ENCODE measurements around the gene USHBP1.

USHBP1 gene

DNA sequence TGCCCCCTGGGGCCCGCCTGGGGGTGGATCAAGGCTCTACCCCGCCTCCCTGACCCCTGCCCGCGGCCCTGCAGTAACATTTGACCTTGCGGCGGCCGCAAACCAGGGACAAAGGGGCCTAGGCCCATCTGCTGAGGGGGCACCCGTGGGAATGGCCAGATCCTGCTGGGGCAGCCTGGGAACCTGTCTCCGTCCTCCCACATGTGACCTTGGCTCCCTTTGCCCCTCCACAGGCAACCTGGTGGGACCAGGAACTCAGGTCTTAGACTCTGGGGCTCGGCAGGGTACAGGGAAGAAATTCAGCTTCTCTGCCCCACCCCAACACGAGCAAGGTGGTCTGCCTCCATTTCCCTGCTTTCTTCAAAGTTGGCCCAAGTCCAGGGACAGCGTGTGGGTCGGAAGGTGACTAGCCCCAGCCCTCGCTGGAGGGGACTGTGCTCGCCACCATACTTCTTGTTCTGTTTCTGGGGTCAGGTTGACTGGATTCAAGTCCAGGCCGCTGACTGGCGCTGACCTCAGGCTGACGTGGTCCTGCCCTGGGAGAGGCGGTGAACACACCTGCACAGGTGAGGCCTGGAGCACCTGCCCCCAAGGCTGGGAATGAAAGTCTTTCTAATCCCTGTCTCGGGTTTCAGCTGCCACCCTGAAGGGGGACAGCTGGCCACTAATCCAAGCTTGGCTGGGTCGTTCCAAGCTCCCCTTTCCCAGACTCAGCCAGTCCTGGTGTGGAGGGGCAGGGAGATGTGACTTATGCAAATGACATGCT, 16.4 kb downstream of the USHBP1 start:
- TF ChIP-seq POLR2AphosphoS5 (IDR thresholded peaks at IDR 0.05; ENCODE audit: borderline replicate concordance, low read depth, low read length) (no peak), EZH2 (IDR thresholded peaks at IDR 0.05) (no peak), FOXP2 (optimal IDR thresholded peaks at IDR 0.05; ENCODE audit: control extremely low read depth, extremely low read length, insufficient read depth) (no peak)
- H3K9ac ChIP-seq (ENCODE audit: insufficient read length), result no peak overlapping the region

DNA sequence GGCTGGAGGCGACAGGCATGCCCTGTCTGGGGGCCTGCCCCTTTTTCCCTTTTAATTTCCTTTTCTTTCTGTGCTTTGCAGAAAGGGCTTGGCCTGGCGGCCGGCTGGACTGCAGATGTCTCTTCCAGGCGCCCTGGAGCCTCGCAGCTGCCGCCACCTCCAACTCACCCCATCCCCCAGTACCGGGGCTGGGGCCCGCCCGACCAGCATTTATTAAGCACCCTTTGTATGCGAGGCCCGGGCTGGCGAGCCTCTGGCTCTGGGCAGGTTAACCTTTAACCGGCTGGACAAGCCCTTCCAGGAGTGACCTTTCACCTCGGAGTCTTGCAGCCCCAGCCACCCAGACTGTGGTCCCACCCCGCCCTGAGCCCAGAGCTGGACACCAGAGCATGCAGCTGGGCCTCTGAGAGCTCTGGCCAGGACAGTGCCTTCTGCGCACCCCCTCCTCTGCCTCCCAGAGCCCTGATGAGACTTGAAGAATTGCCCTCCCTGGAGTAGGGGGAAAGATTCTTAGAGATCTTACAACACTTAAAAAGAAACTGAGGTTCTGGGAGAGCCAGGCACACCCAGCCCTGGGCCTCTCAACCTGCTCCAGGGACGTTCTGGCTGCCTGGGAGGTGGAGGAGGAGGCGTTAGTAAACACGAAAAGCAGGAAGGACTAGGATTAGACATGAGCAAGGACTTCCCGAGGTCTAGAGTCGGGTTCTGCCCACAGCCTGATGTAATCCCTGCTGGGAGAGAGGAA, 17.7 kb downstream of the USHBP1 start:
- no peaks in the 10 kb centered on the region for H3K36me3 ChIP-seq (ENCODE audit: insufficient read depth, low read length)
- no peak overlapping the region for H3K27ac ChIP-seq
- no peak for DNase-seq (ENCODE audit: low read depth, low spot score)
- H3K9me3 ChIP-seq (ENCODE audit: low read depth, low read length), result no peaks in the 10 kb centered on the region
- H3K9ac ChIP-seq (ENCODE audit: insufficient read length), result peak overlapping the region; percentile 71
- TF ChIP-seq EZH2 (IDR thresholded peaks at IDR 0.05), result no peak
- no peak for TF ChIP-seq POLR2AphosphoS5 (IDR thresholded peaks at IDR 0.05; ENCODE audit: borderline replicate concordance, low read depth, low read length)
- no peak for TF ChIP-seq FOXP2 (optimal IDR thresholded peaks at IDR 0.05; ENCODE audit: control extremely low read depth, extremely low read length, insufficient read depth)
- peak overlapping the region; percentile 81 for H3K4me3 ChIP-seq

More for the DNA sequence above, 16.4 kb downstream of the USHBP1 start:
- Histone ChIP-seq H3K4me3 (no peak overlapping the region), H3K9me3 (ENCODE audit: low read depth, low read length) (no peaks in the 10 kb centered on the region), H3K36me3 (ENCODE audit: insufficient read depth, low read length) (no peaks in the 10 kb centered on the region), H3K27ac (no peak overlapping the region)
- no peak for DNase-seq (ENCODE audit: low read depth, low spot score)

DNA sequence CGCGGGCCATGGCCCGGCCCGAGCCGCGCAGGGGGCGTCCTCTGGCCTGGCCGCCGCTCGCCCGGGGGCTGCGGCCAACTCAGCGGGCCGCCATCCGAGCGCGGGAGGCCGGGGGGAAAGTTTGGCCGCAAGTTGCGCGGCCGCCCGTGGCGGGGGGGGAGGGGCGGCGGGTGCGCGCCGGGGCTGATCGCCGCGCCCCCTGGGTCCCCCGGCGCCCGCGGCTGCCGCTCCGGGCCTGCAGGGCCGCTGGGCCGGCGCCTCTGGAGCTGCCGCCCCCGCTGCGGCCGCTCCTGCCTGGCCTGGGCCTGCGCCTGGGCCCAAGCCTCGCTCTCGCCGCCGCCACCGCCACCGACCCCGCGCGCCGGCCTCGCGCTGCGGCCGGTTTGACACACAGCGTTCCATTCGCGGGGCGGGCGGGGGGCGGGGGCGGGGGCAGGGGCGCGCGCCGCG, 19.0 kb downstream of the USHBP1 start, which contains the start of gene NR2F6:
TSS of gene NR2F6 (minus strand) at position 385 of the 450 bp plus-strand sequence. CDS start 699 bp downstream, outside the sequence.
- no peak for TF ChIP-seq FOXP2 (optimal IDR thresholded peaks at IDR 0.05; ENCODE audit: control extremely low read depth, extremely low read length, insufficient read depth)
- no peak for TF ChIP-seq POLR2AphosphoS5 (IDR thresholded peaks at IDR 0.05; ENCODE audit: borderline replicate concordance, low read depth, low read length)
- no peak for TF ChIP-seq EZH2 (IDR thresholded peaks at IDR 0.05)
- peak within 1 kb of the TSS; percentile 71 for H3K9ac ChIP-seq (ENCODE audit: insufficient read length)
- DNase-seq (ENCODE audit: low read depth, low spot score), result no peak
- H3K36me3 ChIP-seq (ENCODE audit: insufficient read depth, low read length), result no peaks in the 10 kb centered on the region
- H3K4me3 ChIP-seq, result peak within 1 kb of the TSS; percentile 81
- H3K9me3 ChIP-seq (ENCODE audit: low read depth, low read length), result no peaks in the 10 kb centered on the region
- peak within 1 kb of the TSS; percentile 50; the same call in 1 of the 2 replicates for H3K27ac ChIP-seq

DNA sequence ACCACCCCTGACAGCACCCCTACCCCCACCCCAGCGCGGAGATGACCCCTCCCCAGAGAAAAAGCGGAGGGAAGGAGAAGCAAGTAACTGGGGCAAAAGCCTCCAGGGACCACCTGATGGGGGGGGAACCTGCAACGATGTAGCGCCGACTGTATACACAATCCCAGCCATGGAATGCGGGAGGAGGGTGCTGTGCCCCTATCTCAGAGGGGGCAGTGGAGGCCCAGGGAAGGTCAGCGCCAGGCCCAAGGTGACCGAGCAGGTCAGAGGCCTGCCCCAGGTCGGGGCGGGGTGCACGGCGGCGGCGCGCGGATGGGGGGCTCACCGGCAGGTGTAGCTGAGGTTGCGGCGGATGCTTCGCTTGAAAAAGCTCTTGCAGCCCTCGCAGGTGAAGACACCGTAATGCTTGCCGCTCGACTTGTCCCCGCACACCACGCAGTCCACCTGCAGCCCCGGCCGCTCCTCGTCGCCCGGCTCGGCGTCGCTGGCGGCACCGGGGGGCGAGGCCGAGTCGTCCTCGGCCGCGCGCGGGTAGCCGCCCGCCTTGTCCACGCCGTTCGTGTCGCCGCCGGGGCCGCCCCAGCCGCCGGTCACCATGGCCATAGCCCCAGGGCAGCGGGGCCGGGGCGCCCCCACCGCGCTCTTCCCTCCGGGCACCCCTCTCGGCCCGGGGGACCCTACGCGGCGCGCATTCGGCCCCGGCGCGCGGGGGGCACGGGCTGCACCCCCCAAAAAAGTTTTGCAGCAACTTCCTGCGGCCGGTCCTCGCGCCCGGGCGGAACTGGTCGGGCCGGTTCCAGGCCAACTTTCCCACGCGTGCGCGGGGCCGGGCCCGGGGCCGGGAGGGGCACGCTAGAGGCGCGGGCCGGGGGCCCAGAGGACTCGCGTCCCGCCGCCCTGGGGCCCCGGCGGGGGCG, 19.7 kb downstream of the USHBP1 start:
- TF ChIP-seq FOXP2 (optimal IDR thresholded peaks at IDR 0.05; ENCODE audit: control extremely low read depth, extremely low read length, insufficient read depth) (no peak), EZH2 (IDR thresholded peaks at IDR 0.05) (no peak), POLR2AphosphoS5 (IDR thresholded peaks at IDR 0.05; ENCODE audit: borderline replicate concordance, low read depth, low read length) (no peak)
- no peak overlapping the region for H3K9ac ChIP-seq (ENCODE audit: insufficient read length)
- H3K9me3 ChIP-seq (ENCODE audit: low read depth, low read length), result no peaks in the 10 kb centered on the region
- H3K4me3 ChIP-seq, result peak overlapping the region; percentile 72
- no peak overlapping the region for H3K27ac ChIP-seq
- DNase-seq (ENCODE audit: low read depth, low spot score), result no peak
- no peaks in the 10 kb centered on the region for H3K36me3 ChIP-seq (ENCODE audit: insufficient read depth, low read length)

DNA sequence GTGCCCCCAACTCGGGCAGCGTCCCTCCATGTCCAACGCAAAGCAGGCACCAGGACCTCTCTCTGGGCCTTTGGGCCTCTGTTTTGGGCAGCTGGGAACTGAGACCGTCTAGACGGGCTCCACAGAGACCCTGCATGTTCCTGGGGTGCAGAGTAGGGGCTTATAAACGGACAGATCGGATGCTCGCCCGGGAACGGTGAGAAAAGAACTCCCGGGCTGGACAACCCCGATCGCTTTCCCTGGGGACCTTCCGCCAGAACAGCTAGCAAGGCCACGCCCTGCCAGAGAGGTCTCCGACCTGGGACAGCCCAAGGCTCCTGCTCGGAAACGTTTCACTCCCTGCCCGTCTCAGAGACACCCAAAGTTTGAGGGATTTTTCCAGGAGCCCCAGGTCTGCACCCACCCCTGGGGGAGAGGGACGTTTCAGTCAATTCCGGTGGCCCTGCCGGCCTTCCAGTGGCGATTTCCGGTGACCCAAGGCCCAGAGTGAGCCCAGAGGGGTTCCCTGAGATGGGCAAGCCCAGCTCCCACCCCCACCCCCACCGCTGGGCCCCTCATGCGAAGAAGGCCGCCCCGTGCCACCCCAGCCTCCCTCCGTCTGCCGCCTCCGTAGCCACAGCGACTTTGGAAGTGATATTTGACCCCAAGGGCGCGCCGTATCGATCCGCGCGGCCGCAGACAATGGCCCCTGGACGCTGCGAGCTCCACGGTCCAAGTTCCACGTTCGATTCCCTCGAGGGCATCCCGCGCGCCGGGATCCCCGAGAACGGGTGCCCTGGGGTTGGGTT, 20.5 kb downstream of the USHBP1 start:
- TF ChIP-seq POLR2AphosphoS5 (IDR thresholded peaks at IDR 0.05; ENCODE audit: borderline replicate concordance, low read depth, low read length) (no peak), FOXP2 (optimal IDR thresholded peaks at IDR 0.05; ENCODE audit: control extremely low read depth, extremely low read length, insufficient read depth) (no peak), EZH2 (IDR thresholded peaks at IDR 0.05) (no peak)
- Histone ChIP-seq H3K4me3 (peak overlapping the region; percentile 72), H3K9me3 (ENCODE audit: low read depth, low read length) (no peaks in the 10 kb centered on the region), H3K36me3 (ENCODE audit: insufficient read depth, low read length) (no peaks in the 10 kb centered on the region), H3K9ac (ENCODE audit: insufficient read length) (no peak overlapping the region), H3K27ac (no peak overlapping the region)
- no peak for DNase-seq (ENCODE audit: low read depth, low spot score)

DNA sequence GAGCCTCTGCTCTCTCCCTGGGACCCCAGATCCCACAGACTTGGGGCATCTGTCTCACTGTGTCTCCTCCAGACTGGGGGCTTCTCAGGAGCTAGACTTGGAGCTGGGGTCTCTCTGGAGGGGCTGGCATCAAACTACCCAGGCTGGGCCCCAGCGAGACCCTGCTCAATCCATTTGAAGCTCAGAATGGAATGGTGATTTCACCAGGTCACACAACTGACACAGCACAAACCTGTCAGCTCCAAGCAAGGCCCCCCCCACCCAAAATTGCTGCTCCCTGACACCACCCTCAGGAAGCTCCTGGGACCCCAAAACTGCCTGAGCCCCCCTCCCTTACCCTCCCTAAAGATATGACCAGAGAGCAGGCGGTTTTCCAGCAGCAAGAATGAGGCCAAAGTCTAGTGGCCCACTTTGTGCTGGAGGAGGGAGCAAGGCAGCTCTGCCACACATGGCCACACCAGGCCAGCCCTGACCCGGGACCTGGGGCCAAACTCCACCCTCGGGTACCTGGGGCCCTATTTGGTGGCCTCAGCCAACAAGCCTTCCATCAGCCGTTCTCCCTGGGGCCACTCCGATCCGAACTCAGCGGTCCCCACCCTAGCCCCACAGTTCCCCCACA, 21.2 kb downstream of the USHBP1 start:
- Histone ChIP-seq H3K4me3 (peak overlapping the region; percentile 72), H3K9me3 (ENCODE audit: low read depth, low read length) (no peaks in the 10 kb centered on the region), H3K9ac (ENCODE audit: insufficient read length) (no peak overlapping the region), H3K27ac (no peak overlapping the region), H3K36me3 (ENCODE audit: insufficient read depth, low read length) (no peaks in the 10 kb centered on the region)
- DNase-seq (ENCODE audit: low read depth, low spot score), result no peak
- TF ChIP-seq POLR2AphosphoS5 (IDR thresholded peaks at IDR 0.05; ENCODE audit: borderline replicate concordance, low read depth, low read length) (no peak), FOXP2 (optimal IDR thresholded peaks at IDR 0.05; ENCODE audit: control extremely low read depth, extremely low read length, insufficient read depth) (no peak), EZH2 (IDR thresholded peaks at IDR 0.05) (no peak)
